Omental fat pad (tissue), 4 donors: ENCODE measurements around the gene HSPH1. TPM values are rescaled to one million over a fixed set of nuclear protein-coding genes. Genes with fewer than 3 reads are reported as not detected.

Experiments
- ATAC-seq: fragments of 150-250 bp; one replicate; pipeline ENCODE4 v1.9.1; 2016; ENCODE audit warnings: mild to moderate bottlenecking, moderate library complexity; ENCODE audit not compliant: low FRiP score
- DNase-seq: peaks from one replicate; pipeline ENCODE4 v3.0.0-alpha.2; 2019; ENCODE audit warnings: low spot score
- total RNA-seq, 4 donors: library from RNA; depleted of rRNA; stranded (reverse); fragments of >200 nt; gene quantifications; one replicate each; pipeline ENCODE4 v1.1.0, GENCODE V29; 2016
- TF ChIP-seq, protein P1 (sequence below), 3 donors: fragments of 450-650 bp; IDR thresholded peaks; one replicate each; pipeline ENCODE4 v1.5.1; 2016 to 2017; ENCODE audit warnings: antibody characterized with exemption in 3 of 3, mild to moderate bottlenecking in 3 of 3, moderate library complexity in 2 of 3

Gene HSPH1
- total RNA-seq, 4 donors from 2014 or later: 36.2 to 340 (median 66.4) TPM

DNA sequence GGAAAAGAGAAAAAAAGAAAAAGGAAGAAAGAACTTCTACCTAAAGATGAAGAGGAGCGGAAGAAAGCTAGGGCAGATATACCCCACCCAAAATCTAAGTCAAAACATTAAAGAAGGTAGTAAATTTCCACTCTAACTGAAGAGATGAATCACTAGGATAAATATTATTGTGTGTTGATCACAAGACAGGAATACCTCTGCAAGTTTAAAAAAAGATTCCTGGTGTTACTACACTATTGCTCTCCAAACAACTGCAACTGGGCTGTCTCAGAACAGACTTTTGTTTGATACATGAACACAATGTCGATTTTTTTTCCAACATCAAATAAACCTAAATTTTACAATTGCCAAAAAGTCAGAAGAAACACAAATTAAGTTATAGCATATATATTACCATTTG is 6.8 kb downstream of the HSPH1 start:
- TF ChIP-seq, protein P1, sequence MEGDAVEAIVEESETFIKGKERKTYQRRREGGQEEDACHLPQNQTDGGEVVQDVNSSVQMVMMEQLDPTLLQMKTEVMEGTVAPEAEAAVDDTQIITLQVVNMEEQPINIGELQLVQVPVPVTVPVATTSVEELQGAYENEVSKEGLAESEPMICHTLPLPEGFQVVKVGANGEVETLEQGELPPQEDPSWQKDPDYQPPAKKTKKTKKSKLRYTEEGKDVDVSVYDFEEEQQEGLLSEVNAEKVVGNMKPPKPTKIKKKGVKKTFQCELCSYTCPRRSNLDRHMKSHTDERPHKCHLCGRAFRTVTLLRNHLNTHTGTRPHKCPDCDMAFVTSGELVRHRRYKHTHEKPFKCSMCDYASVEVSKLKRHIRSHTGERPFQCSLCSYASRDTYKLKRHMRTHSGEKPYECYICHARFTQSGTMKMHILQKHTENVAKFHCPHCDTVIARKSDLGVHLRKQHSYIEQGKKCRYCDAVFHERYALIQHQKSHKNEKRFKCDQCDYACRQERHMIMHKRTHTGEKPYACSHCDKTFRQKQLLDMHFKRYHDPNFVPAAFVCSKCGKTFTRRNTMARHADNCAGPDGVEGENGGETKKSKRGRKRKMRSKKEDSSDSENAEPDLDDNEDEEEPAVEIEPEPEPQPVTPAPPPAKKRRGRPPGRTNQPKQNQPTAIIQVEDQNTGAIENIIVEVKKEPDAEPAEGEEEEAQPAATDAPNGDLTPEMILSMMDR (IDR thresholded peaks at IDR 0.05): no peak
- ATAC-seq: no peak

GRCh38 chr13:31151837-31152236 is 9.9 kb downstream of the HSPH1 start:
- ATAC-seq (no peak), DNase-seq (no peak)
- TF ChIP-seq, protein P1 (IDR thresholded peaks at IDR 0.05): no peak

More for the DNA sequence above, 6.8 kb downstream of the HSPH1 start:
- no peak for DNase-seq

DNA sequence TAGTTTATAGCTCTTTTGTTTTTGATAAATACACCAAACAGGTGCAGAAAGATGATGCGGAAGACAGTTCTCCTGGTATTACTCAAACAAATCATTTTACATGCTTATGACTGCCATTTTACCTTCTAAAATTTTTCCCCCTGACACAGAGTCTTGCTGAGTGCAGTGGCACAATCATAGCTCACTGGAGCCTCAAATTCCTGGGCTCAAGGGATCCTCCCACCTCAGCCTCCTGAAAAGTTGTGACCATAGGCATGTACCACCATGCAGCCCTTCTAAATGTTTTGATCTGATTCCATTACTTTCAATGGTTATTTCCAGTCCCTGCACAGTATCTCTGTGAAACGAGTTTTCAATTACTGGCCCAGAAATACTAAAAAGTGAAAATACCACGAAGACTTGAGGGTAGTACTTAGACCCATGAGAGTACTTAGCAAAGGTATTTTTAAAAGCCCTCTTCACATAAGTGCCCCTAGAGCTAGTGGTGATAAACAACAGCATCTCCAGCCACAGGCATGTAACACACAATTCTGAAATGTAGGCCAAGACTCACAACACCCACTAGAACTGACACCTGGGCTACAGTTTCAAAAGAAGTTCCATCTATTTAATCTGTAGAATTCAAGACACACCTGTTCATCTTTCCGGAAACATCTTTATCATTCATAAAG is 11.3 kb downstream of the HSPH1 start:
- ATAC-seq: no peak
- DNase-seq: no peak
- TF ChIP-seq, protein P1 (IDR thresholded peaks at IDR 0.05): no peak

DNA sequence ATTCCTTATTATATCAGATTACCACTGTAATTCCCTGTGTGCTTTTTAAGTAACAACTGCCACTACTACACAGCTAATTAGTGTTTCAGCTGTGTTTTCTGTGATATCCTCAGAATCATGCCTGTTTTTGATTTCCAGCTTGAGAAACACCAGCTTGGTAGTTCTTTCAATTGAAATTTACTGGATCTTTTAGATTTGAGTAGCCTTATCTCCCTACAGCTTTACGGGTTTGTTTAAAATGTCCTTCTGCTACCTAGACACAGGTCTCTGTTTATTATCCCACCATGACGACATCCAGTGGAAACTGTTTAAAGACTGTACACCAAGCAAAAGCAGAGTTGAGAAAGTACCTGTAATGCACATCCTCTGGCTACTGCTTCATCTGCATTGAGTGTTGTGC is 12.1 kb downstream of the HSPH1 start:
- DNase-seq (no peak), ATAC-seq (no peak)
- TF ChIP-seq, protein P1 (IDR thresholded peaks at IDR 0.05): no peak

DNA sequence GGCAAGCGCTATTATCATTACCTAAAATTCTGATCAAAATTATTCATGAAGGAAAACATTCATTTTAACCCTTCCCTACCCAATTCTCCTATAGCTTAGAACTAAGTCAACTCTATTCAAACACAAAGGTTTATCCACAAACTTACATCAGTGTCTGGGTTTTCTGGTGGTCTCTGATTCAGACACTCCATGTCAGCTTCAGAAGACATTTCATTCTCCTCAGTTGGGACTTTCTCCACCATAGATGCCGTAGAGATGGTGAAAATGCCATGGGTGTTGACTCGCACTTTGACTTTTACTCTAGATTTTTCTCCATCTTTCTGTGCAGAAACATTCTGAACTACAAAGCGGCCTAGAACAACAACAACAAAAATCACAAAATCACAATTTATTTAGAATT is 16.3 kb downstream of the HSPH1 start:
- TF ChIP-seq, protein P1 (IDR thresholded peaks at IDR 0.05): no peak
- ATAC-seq (no peak), DNase-seq (no peak)

GRCh38 chr13:31138515-31138914 is 23.2 kb downstream of the HSPH1 start:
- ATAC-seq (no peak), DNase-seq (no peak)
- TF ChIP-seq, protein P1 (IDR thresholded peaks at IDR 0.05): no peak

DNA sequence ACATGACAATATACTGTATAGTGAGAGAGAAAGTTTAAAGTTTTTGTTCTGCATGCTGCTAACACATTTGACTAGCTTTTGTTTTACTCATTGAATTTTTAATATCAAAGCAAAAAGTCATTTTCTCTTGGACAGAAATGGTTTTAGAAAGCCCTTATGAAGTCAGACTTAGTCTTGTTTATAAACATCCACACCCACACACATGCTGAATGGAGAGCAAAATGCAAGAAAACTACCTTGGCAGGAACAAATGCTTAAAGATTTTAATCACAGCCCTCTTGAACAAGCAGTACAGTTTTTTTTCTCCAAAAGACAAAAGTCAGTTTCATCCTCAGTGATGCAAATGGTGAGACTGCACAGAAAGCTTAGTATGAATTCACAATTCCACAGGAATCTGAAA is 25.0 kb downstream of the HSPH1 start:
- ATAC-seq: no peak
- no peak for DNase-seq
- TF ChIP-seq, protein P1 (IDR thresholded peaks at IDR 0.05): no peak
